ENCODE results near the gene CCDC85A.

Gene CCDC85A

GRCh38 chr2:56195563-56195962 is 11.8 kb downstream of the CCDC85A start:
- Histone ChIP-seq H3K4me3 (ENCODE audit: low read length) (no peak overlapping the region), H3K27me3 (replicated peaks; ENCODE audit: insufficient read depth, low read length) (no peaks in the 10 kb centered on the region), H3K27ac (ENCODE audit: low read length) (no peak overlapping the region), H3K36me3 (replicated peaks; ENCODE audit: insufficient read depth, low read length) (no peaks in the 10 kb centered on the region), H2AFZ (ENCODE audit: low read length) (no peak overlapping the region), H3K79me2 (ENCODE audit: low read length) (no peaks in the 10 kb centered on the region), H3K9ac (ENCODE audit: low read length) (no peak overlapping the region), H4K20me1 (ENCODE audit: insufficient read depth, low read length) (no peaks in the 10 kb centered on the region), H3K4me2 (ENCODE audit: low read depth, low read length) (no peak overlapping the region), H3K9me2 (replicated peaks; ENCODE audit: insufficient read depth, low read length) (no peaks in the 10 kb centered on the region), H3K4me1 (ENCODE audit: low read length) (no peaks in the 10 kb centered on the region), H3F3A (ENCODE audit: insufficient read depth, low read length) (no peaks in the 10 kb centered on the region), H3K9me3 (replicated peaks; ENCODE audit: insufficient read depth, low read length) (no peaks in the 10 kb centered on the region)
- TF ChIP-seq CTCF (IDR thresholded peaks at IDR 0.05; ENCODE audit: low read length) = no peak
- TF ChIP-seq EZH2 (optimal IDR thresholded peaks at IDR 0.05; ENCODE audit: low read depth, low read length) = no peak
- no peak for TF ChIP-seq EZH2phosphoT487 (IDR thresholded peaks at IDR 0.05; ENCODE audit: low read length)
- no peak for DNase-seq

DNA sequence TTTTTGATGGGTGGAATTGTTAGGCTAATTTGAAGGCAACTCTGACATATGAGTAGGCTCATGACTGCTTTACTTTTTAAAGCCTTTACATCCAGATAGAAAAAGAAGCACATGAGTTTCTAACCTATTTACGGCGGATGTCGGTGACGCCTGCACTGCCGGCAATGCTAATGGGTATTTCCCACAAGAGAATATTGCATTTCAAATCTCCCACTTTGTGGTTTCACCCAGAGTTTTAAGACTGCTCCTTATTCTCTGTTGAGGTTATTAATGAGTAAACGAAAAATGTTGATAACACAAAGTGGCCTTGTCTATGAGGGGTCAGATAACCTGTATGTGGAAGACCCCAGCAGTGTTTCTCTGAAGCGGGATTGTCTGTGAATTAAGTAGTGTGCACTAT is 14.0 kb downstream of the CCDC85A start:
- TF ChIP-seq EZH2 (optimal IDR thresholded peaks at IDR 0.05; ENCODE audit: low read depth, low read length) (no peak), CTCF (IDR thresholded peaks at IDR 0.05; ENCODE audit: low read length) (no peak), EZH2phosphoT487 (IDR thresholded peaks at IDR 0.05; ENCODE audit: low read length) (no peak)
- no peaks in the 10 kb centered on the region for H3F3A ChIP-seq (ENCODE audit: insufficient read depth, low read length)
- H3K79me2 ChIP-seq (ENCODE audit: low read length) = no peaks in the 10 kb centered on the region
- H3K27me3 ChIP-seq (replicated peaks; ENCODE audit: insufficient read depth, low read length) = no peaks in the 10 kb centered on the region
- H3K4me1 ChIP-seq (ENCODE audit: low read length) = no peaks in the 10 kb centered on the region
- H3K9ac ChIP-seq (ENCODE audit: low read length) = no peak overlapping the region
- no peak overlapping the region for H3K27ac ChIP-seq (ENCODE audit: low read length)
- H3K9me3 ChIP-seq (replicated peaks; ENCODE audit: insufficient read depth, low read length) = no peaks in the 10 kb centered on the region
- DNase-seq = no peak
- H2AFZ ChIP-seq (ENCODE audit: low read length) = no peak overlapping the region
- H3K4me2 ChIP-seq (ENCODE audit: low read depth, low read length) = no peak overlapping the region
- H3K4me3 ChIP-seq (ENCODE audit: low read length) = no peak overlapping the region
- no peaks in the 10 kb centered on the region for H3K36me3 ChIP-seq (replicated peaks; ENCODE audit: insufficient read depth, low read length)
- H3K9me2 ChIP-seq (replicated peaks; ENCODE audit: insufficient read depth, low read length) = no peaks in the 10 kb centered on the region
- H4K20me1 ChIP-seq (ENCODE audit: insufficient read depth, low read length) = no peaks in the 10 kb centered on the region

DNA sequence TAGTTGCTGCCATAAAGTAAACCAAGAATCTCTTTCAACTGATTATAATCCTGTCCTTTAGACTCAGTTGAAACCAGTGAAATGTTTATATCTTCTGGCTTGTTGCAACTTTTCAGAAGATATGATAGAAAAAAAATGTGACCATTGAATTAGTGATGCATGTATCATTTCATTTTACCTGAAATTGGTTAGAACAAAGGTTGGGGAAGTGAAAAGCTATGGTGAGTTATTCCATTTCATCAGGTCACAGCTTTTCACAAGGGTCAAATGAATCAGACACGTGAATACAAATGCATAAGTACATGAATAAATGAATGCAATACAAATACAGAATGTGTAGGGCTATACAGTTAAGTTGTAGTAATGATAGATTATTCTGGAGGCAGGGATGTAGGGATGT is 15.1 kb downstream of the CCDC85A start:
- H3K9me3 ChIP-seq (replicated peaks; ENCODE audit: insufficient read depth, low read length) = no peaks in the 10 kb centered on the region
- TF ChIP-seq EZH2 (optimal IDR thresholded peaks at IDR 0.05; ENCODE audit: low read depth, low read length) (no peak), EZH2phosphoT487 (IDR thresholded peaks at IDR 0.05; ENCODE audit: low read length) (no peak), CTCF (IDR thresholded peaks at IDR 0.05; ENCODE audit: low read length) (no peak)
- H4K20me1 ChIP-seq (ENCODE audit: insufficient read depth, low read length) = no peaks in the 10 kb centered on the region
- H3K36me3 ChIP-seq (replicated peaks; ENCODE audit: insufficient read depth, low read length) = no peaks in the 10 kb centered on the region
- H3K4me3 ChIP-seq (ENCODE audit: low read length) = no peak overlapping the region
- no peak overlapping the region for H3K4me2 ChIP-seq (ENCODE audit: low read depth, low read length)
- no peaks in the 10 kb centered on the region for H3K27me3 ChIP-seq (replicated peaks; ENCODE audit: insufficient read depth, low read length)
- H3K79me2 ChIP-seq (ENCODE audit: low read length) = no peaks in the 10 kb centered on the region
- no peak overlapping the region for H2AFZ ChIP-seq (ENCODE audit: low read length)
- no peak overlapping the region for H3K9ac ChIP-seq (ENCODE audit: low read length)
- no peak overlapping the region for H3K27ac ChIP-seq (ENCODE audit: low read length)
- no peaks in the 10 kb centered on the region for H3K9me2 ChIP-seq (replicated peaks; ENCODE audit: insufficient read depth, low read length)
- DNase-seq = no peak
- no peaks in the 10 kb centered on the region for H3F3A ChIP-seq (ENCODE audit: insufficient read depth, low read length)
- H3K4me1 ChIP-seq (ENCODE audit: low read length) = no peaks in the 10 kb centered on the region

Data from MM.1S (cell line).